LNCaP clone FGC (cell line): ENCODE measurements around the gene EIF4E1B.

Source experiments
- DNase-seq: peaks from one replicate; pipeline ENCODE4 v3.0.0-alpha.2; 2011; ENCODE audit warnings: low read depth
- H3K4me3 ChIP-seq: 2 replicates; pipeline ENCODE4 v1.5.1; 2011; ENCODE audit warnings: mild to moderate bottlenecking, low read depth, low read length, control low read depth
- CTCF ChIP-seq: IDR thresholded peaks from 2 replicates; pipeline ENCODE4 v1.5.1; 2012; ENCODE audit warnings: mild to moderate bottlenecking; ENCODE audit not compliant: control insufficient read depth, insufficient read depth; ENCODE audit errors: extremely low read depth

The EIF4E1B gene

GRCh38 chr5:176693477-176693851, 63.0 kb downstream of the EIF4E1B start:
- DNase-seq = no peak
- no peak overlapping the region for H3K4me3 ChIP-seq
- no peak for TF ChIP-seq CTCF

DNA sequence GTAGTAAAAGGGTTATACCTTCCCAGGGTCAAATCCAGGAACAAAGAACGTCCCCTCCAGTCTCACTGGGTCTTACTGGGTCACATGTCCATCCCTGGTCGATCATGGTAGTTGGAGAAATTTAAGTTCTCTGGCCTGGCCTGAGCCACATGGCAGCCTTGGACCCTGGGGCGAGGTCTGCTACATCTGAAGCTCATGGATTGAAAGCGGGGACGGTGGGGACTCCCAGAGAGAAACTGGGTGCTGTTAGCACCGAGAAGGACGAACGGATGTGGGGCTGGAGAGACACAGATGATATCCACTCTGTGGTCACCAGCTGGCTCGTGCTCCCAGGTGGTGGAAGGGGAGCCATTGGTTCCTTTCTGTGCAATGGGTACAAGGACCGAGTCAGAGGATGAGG, 63.7 kb downstream of the EIF4E1B start:
- no peak for TF ChIP-seq CTCF
- DNase-seq = no peak
- no peak overlapping the region for H3K4me3 ChIP-seq

DNA sequence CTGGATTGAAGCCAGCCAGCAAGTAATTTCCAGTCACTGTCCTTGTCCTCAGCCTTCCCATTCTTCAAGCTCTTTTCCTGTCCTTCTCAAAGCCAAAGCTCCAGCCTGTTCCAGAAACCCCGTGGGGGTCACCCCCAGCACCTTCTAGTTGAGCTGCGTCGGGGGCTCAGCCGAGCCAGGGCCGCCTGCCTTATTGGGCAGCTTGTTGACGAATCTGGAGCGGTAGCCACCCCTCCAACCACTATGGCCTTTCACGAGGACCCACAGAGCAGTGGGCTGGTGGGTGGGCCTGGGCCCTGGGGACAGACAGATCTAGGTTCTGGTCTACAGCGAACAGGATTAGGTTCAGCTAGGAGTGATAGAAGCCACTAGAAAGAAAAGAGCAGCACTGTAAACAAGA, 64.2 kb downstream of the EIF4E1B start:
- no peak overlapping the region for H3K4me3 ChIP-seq
- DNase-seq = no peak
- TF ChIP-seq CTCF = no peak

GRCh38 chr5:176695073-176695472, 64.6 kb downstream of the EIF4E1B start:
- no peak overlapping the region for H3K4me3 ChIP-seq
- DNase-seq = no peak
- no peak for TF ChIP-seq CTCF
